NCI-H774 (cell line): ENCODE results near the gene BICD1.
"Not testable (repeated sequence)": the region's sequence is repeated elsewhere in the genome, so short reads cannot be mapped to it uniquely, and the experiment has no call there.

Source experiments
- DNase-seq: peaks from one replicate; lab custom pipeline; 2025; lab: John Stamatoyannopoulos, UW

Gene BICD1

GRCh38 chr12:32191445-32191844 lies 84.8 kb downstream of the BICD1 start:
- DNase-seq: no peak

- no peak for DNase-seq
Measured at GRCh38 chr12:32196250-32197198, 89.9 kb downstream of the BICD1 start.

GRCh38 chr12:32197421-32197820 lies 90.8 kb downstream of the BICD1 start:
- no peak for DNase-seq

- no peak for DNase-seq
Measured at GRCh38 chr12:32198555-32198954, 91.9 kb downstream of the BICD1 start.

GRCh38 chr12:32201096-32201495 lies 94.4 kb downstream of the BICD1 start:
- DNase-seq: no peak

- DNase-seq: no peak
Measured at GRCh38 chr12:32201976-32202375, 95.3 kb downstream of the BICD1 start.

- DNase-seq: no peak
Measured at GRCh38 chr12:32205731-32206130, 99.1 kb downstream of the BICD1 start.

- no peak for DNase-seq
Measured at GRCh38 chr12:32208355-32208754, 101.7 kb downstream of the BICD1 start.

- DNase-seq: no peak
Measured at GRCh38 chr12:32211066-32211899, 104.6 kb downstream of the BICD1 start.

GRCh38 chr12:32211900-32212156 lies 105.2 kb downstream of the BICD1 start:
- no peak for DNase-seq

GRCh38 chr12:32214723-32215122 lies 108.1 kb downstream of the BICD1 start:
- no peak for DNase-seq

- DNase-seq: no peak
Measured at GRCh38 chr12:32217354-32218310, 111.0 kb downstream of the BICD1 start.

GRCh38 chr12:32223941-32224340 lies 117.3 kb downstream of the BICD1 start:
- DNase-seq: no peak

- no peak for DNase-seq
Measured at GRCh38 chr12:32226768-32227167, 120.1 kb downstream of the BICD1 start.

- no peak for DNase-seq
Measured at GRCh38 chr12:32229971-32230612, 123.4 kb downstream of the BICD1 start.

GRCh38 chr12:32230613-32230993 lies 124.0 kb downstream of the BICD1 start:
- DNase-seq: no peak

- DNase-seq: not testable (repeated sequence)
Measured at GRCh38 chr12:32231361-32231760, 124.7 kb downstream of the BICD1 start.

GRCh38 chr12:32233568-32233967 lies 126.9 kb downstream of the BICD1 start:
- no peak for DNase-seq

- no peak for DNase-seq
Measured at GRCh38 chr12:32235251-32235650, 128.6 kb downstream of the BICD1 start.

GRCh38 chr12:32240162-32240561 lies 133.5 kb downstream of the BICD1 start:
- DNase-seq: no peak

GRCh38 chr12:32240831-32241230 lies 134.2 kb downstream of the BICD1 start:
- no peak for DNase-seq

- DNase-seq: no peak
Measured at GRCh38 chr12:32242641-32243040, 136.0 kb downstream of the BICD1 start.
